ENCODE measurements around the gene AATK. TPM values are rescaled to one million over a fixed set of nuclear protein-coding genes. Genes with fewer than 3 reads are reported as not detected.

AATK gene
- total and polyA plus RNA-seq, 2 of the 13 experiments (the other 11 are each of a cell fraction or from before 2014, with no cell fraction given): 2.9 to 8.4 TPM

DNA sequence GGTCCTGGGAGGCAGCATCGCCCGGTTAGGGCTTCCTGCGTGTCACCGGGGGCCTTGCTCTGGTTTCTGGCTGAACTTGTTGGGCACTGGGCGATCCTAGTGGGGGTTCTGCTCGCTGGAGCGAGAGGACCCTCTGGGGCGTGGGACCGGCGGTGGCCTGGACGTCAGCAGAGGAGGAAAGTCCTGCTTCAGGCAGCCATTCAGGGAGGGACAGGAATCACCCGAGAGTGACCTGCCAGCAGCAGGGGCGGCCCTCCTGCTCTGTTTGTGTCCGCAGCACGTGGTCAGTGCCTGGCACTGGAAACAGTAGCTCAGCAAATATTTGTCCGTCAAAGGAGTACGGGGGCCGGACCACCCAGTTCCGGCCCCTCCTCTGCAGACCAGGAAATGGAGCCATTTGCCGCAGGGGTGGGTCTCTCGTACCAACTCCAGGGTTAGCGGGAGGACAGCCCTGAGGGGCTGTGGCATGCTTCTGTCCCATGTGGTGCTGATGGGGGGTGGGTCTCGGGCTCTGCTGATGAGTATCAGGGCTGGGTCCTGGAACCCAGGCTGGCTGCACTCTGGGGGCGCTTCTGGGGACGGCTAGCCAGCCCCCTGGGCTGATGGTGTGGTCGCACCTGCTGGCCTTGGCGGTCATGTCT lies 82.8 kb downstream of the AATK start (continued):
- TF ChIP-seq, protein P1, sequence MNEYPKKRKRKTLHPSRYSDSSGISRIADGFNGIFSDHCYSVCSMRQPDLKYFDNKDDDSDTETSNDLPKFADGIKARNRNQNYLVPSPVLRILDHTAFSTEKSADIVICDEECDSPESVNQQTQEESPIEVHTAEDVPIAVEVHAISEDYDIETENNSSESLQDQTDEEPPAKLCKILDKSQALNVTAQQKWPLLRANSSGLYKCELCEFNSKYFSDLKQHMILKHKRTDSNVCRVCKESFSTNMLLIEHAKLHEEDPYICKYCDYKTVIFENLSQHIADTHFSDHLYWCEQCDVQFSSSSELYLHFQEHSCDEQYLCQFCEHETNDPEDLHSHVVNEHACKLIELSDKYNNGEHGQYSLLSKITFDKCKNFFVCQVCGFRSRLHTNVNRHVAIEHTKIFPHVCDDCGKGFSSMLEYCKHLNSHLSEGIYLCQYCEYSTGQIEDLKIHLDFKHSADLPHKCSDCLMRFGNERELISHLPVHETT (CRISPR knock-in tag; conservative IDR thresholded peaks at IDR 0.05): no peak; the same call in 1 of the 2 replicates
- peak; percentile 96; the same call in 1 of the 2 replicates for TF ChIP-seq ZBTB20 (CRISPR knock-in tag; IDR thresholded peaks at IDR 0.05; ENCODE audit: borderline replicate concordance, low read depth)
- TF ChIP-seq, protein P2, sequence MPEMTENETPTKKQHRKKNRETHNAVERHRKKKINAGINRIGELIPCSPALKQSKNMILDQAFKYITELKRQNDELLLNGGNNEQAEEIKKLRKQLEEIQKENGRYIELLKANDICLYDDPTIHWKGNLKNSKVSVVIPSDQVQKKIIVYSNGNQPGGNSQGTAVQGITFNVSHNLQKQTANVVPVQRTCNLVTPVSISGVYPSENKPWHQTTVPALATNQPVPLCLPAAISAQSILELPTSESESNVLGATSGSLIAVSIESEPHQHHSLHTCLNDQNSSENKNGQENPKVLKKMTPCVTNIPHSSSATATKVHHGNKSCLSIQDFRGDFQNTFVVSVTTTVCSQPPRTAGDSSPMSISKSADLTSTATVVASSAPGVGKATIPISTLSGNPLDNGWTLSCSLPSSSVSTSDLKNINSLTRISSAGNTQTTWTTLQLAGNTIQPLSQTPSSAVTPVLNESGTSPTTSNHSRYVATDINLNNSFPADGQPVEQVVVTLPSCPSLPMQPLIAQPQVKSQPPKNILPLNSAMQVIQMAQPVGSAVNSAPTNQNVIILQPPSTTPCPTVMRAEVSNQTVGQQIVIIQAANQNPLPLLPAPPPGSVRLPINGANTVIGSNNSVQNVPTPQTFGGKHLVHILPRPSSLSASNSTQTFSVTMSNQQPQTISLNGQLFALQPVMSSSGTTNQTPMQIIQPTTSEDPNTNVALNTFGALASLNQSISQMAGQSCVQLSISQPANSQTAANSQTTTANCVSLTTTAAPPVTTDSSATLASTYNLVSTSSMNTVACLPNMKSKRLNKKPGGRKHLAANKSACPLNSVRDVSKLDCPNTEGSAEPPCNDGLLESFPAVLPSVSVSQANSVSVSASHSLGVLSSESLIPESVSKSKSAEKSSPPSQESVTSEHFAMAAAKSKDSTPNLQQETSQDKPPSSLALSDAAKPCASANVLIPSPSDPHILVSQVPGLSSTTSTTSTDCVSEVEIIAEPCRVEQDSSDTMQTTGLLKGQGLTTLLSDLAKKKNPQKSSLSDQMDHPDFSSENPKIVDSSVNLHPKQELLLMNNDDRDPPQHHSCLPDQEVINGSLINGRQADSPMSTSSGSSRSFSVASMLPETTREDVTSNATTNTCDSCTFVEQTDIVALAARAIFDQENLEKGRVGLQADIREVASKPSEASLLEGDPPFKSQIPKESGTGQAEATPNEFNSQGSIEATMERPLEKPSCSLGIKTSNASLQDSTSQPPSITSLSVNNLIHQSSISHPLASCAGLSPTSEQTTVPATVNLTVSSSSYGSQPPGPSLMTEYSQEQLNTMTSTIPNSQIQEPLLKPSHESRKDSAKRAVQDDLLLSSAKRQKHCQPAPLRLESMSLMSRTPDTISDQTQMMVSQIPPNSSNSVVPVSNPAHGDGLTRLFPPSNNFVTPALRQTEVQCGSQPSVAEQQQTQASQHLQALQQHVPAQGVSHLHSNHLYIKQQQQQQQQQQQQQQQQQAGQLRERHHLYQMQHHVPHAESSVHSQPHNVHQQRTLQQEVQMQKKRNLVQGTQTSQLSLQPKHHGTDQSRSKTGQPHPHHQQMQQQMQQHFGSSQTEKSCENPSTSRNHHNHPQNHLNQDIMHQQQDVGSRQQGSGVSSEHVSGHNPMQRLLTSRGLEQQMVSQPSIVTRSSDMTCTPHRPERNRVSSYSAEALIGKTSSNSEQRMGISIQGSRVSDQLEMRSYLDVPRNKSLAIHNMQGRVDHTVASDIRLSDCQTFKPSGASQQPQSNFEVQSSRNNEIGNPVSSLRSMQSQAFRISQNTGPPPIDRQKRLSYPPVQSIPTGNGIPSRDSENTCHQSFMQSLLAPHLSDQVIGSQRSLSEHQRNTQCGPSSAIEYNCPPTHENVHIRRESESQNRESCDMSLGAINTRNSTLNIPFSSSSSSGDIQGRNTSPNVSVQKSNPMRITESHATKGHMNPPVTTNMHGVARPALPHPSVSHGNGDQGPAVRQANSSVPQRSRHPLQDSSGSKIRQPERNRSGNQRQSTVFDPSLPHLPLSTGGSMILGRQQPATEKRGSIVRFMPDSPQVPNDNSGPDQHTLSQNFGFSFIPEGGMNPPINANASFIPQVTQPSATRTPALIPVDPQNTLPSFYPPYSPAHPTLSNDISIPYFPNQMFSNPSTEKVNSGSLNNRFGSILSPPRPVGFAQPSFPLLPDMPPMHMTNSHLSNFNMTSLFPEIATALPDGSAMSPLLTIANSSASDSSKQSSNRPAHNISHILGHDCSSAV (CRISPR knock-in tag; IDR thresholded peaks at IDR 0.05; ENCODE audit: borderline replicate concordance): peak; percentile 88; the same call in 1 of the 2 replicates
- TF ChIP-seq HDAC2 (CRISPR knock-in tag; IDR thresholded peaks at IDR 0.05): peak; percentile 98
- peak; percentile 100 for TF ChIP-seq ZNF772 (CRISPR knock-in tag; IDR thresholded peaks at IDR 0.05)
- peak; percentile 97 for TF ChIP-seq CCDC6 (CRISPR knock-in tag; IDR thresholded peaks at IDR 0.05)
- TF ChIP-seq, protein P3, sequence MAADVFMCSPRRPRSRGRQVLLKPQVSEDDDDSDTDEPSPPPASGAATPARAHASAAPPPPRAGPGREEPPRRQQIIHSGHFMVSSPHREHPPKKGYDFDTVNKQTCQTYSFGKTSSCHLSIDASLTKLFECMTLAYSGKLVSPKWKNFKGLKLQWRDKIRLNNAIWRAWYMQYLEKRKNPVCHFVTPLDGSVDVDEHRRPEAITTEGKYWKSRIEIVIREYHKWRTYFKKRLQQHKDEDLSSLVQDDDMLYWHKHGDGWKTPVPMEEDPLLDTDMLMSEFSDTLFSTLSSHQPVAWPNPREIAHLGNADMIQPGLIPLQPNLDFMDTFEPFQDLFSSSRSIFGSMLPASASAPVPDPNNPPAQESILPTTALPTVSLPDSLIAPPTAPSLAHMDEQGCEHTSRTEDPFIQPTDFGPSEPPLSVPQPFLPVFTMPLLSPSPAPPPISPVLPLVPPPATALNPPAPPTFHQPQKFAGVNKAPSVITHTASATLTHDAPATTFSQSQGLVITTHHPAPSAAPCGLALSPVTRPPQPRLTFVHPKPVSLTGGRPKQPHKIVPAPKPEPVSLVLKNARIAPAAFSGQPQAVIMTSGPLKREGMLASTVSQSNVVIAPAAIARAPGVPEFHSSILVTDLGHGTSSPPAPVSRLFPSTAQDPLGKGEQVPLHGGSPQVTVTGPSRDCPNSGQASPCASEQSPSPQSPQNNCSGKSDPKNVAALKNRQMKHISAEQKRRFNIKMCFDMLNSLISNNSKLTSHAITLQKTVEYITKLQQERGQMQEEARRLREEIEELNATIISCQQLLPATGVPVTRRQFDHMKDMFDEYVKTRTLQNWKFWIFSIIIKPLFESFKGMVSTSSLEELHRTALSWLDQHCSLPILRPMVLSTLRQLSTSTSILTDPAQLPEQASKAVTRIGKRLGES (CRISPR knock-in tag; IDR thresholded peaks at IDR 0.05; ENCODE audit: borderline replicate concordance): peak; percentile 99
- peak; percentile 89; the same call in 1 of the 2 replicates for TF ChIP-seq TSC22D2 (CRISPR knock-in tag; IDR thresholded peaks at IDR 0.05; ENCODE audit: borderline replicate concordance)
- 0 out of 2 replicates have a peak, but pooled peaks have one; percentile 65 for TF ChIP-seq REL (CRISPR knock-in tag; conservative IDR thresholded peaks at IDR 0.05)
- TF ChIP-seq, protein P4, sequence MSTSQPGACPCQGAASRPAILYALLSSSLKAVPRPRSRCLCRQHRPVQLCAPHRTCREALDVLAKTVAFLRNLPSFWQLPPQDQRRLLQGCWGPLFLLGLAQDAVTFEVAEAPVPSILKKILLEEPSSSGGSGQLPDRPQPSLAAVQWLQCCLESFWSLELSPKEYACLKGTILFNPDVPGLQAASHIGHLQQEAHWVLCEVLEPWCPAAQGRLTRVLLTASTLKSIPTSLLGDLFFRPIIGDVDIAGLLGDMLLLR (CRISPR knock-in tag; IDR thresholded peaks at IDR 0.05): peak; percentile 89; the same call in 1 of the 2 replicates
- TF ChIP-seq RAD21 (CRISPR knock-in tag; IDR thresholded peaks at IDR 0.05): peak; percentile 43; the same call in 1 of the 2 replicates
- peak; percentile 22; the same call in 1 of the 2 replicates for TF ChIP-seq ZNF121 (CRISPR knock-in tag; IDR thresholded peaks at IDR 0.05)
- TF ChIP-seq, protein P5, sequence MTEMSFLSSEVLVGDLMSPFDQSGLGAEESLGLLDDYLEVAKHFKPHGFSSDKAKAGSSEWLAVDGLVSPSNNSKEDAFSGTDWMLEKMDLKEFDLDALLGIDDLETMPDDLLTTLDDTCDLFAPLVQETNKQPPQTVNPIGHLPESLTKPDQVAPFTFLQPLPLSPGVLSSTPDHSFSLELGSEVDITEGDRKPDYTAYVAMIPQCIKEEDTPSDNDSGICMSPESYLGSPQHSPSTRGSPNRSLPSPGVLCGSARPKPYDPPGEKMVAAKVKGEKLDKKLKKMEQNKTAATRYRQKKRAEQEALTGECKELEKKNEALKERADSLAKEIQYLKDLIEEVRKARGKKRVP (CRISPR knock-in tag; IDR thresholded peaks at IDR 0.05): peak in 1 of 2 experiments; percentile 72; a peak in 2 of 4 replicates
- TF ChIP-seq ZNF616 (CRISPR knock-in tag; IDR thresholded peaks at IDR 0.05; ENCODE audit: low read depth): peak; percentile 94

Measured in HepG2 (cell line).